Esophagus (tissue), 2 donors: ENCODE measurements around the gene HHATL. TPM values are rescaled to one million over a fixed set of nuclear protein-coding genes. Genes with fewer than 3 reads are reported as not detected.

ENCODE experiments used
- H3K27ac ChIP-seq, 2 donors: one replicate each; pipeline ENCODE4 v1.5.1; 2013; ENCODE audit warnings: low read depth in 2 of 2, mild to moderate bottlenecking in 2 of 2, inconsistent platforms in 1 of 2, low read length in 1 of 2, moderate library complexity in 1 of 2
- H3K27me3 ChIP-seq, 2 donors: one replicate each; pipeline ENCODE4 v1.6.1; 2013; ENCODE audit warnings: low read length in 2 of 2, control low read depth in 1 of 2, mild to moderate bottlenecking in 1 of 2; ENCODE audit not compliant: insufficient read depth in 2 of 2, control insufficient read depth in 1 of 2
- H3K36me3 ChIP-seq, 2 donors: one replicate each; pipeline ENCODE4 v1.6.1; 2013; ENCODE audit warnings: low read length in 1 of 2; ENCODE audit not compliant: control insufficient read depth in 2 of 2, insufficient read depth in 2 of 2
- H3K4me1 ChIP-seq, 2 donors: one replicate each; pipeline ENCODE4 v1.6.1; 2013; ENCODE audit warnings: low read length in 1 of 2; ENCODE audit not compliant: control insufficient read depth in 2 of 2, insufficient read depth in 2 of 2
- H3K4me3 ChIP-seq, 2 donors: one replicate each; pipeline ENCODE4 v1.5.1; 2013; ENCODE audit warnings: low read length in 2 of 2, mild to moderate bottlenecking in 2 of 2, low read depth in 1 of 2, moderate library complexity in 1 of 2
- H3K9me3 ChIP-seq, 2 donors: one replicate each; pipeline ENCODE4 v1.6.1; 2013; ENCODE audit warnings: mild to moderate bottlenecking in 2 of 2, low read depth in 1 of 2, low read length in 1 of 2, moderate library complexity in 1 of 2; ENCODE audit not compliant: control insufficient read depth in 2 of 2, insufficient read depth in 1 of 2
- WGBS, 2 donors: extraction: QIAGEN DNeasy Blood & Tissue Kit; methylation state at CpG; one replicate each; pipeline ENCODE4 v1.1.7; 2013; 5-methylcytosine and 5-hydroxymethylcytosine counted together
- polyA plus RNA-seq, 2 donors: library from polyadenylated mRNA; stranded (reverse); fragments of 200-250 nt; gene quantifications; one replicate each; pipeline ENCODE4 v1.2.3, GENCODE V29; 2013
- donor health status: healthy with polysubstance abuse.
- donor health status: Bipolar disorder and iron deficiency.

The HHATL gene
- polyA plus RNA-seq, 2 donors, result 0.12 to 0.41 TPM

- WGBS, 2 donors, result 35 to 63% methylated on average over 3 of the region's 3 CpGs
- H3K36me3 ChIP-seq, result no peaks in the 10 kb centered on the region
- H3K9me3 ChIP-seq, result no peaks in the 10 kb centered on the region
- peak overlapping the region; percentile 52 to 80 for H3K27ac ChIP-seq
- no peaks in the 10 kb centered on the region for H3K27me3 ChIP-seq
- H3K4me1 ChIP-seq, result peaks cover 0 to 12% of the 10 kb centered on the region in 2 donors
- no peak overlapping the region for H3K4me3 ChIP-seq
Observed at GRCh38 chr3:42745291-42745745, 42.7 kb upstream of the HHATL start.

DNA sequence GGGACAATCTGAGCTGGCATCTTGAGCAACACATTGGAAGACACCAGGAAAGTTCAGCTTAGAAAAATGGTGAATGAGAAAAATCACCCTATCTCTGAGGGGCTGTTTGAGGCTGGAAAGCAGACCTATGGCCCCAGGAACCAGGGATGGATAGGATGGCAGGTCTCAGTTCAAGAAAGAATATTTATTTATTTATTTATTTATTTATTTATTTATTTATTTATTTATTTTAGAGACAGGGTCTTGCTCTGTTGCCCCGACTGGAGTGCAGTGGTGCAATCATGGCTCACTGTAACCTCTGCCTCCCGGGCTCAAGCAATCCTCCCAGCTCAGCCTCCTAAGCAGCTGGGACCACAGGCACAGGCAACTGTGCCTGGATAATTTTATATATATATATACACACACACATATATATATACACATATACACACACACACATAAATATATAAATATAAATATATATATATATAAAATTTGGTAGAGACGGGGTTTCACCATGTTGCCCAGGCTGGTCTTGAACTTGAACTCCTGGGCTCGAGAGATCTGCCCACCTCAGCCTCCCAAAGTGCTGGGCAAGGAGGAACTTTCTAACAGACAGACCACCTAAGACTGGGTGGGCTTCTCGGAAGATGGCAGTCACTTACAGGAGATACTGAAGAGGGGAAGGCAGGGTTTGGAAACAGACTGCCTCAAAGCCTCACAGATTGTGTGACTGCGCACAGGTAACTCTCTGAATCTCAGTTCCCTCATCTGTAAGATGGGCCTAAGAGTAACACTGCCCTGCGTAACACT, 40.8 kb upstream of the HHATL start:
- 93% methylated on average over 7 of the region's 7 CpGs for WGBS, 2 donors
- Histone ChIP-seq H3K27me3 (no peaks in the 10 kb centered on the region), H3K4me3 (no peak overlapping the region), H3K4me1 (peaks cover 0 to 12% of the 10 kb centered on the region in 2 donors), H3K27ac (no peak overlapping the region), H3K36me3 (no peaks in the 10 kb centered on the region), H3K9me3 (peaks cover 0 to 2% of the 10 kb centered on the region in 2 donors)

GRCh38 chr3:42742688-42743087, 40.1 kb upstream of the HHATL start:
- 93 to 94% methylated on average over 9 of the region's 9 CpGs for WGBS, 2 donors
- Histone ChIP-seq H3K36me3 (no peaks in the 10 kb centered on the region), H3K9me3 (peaks cover 0 to 2% of the 10 kb centered on the region in 2 donors), H3K27me3 (no peaks in the 10 kb centered on the region), H3K27ac (no peak overlapping the region), H3K4me3 (no peak overlapping the region), H3K4me1 (peaks cover 0 to 9% of the 10 kb centered on the region in 2 donors)

DNA sequence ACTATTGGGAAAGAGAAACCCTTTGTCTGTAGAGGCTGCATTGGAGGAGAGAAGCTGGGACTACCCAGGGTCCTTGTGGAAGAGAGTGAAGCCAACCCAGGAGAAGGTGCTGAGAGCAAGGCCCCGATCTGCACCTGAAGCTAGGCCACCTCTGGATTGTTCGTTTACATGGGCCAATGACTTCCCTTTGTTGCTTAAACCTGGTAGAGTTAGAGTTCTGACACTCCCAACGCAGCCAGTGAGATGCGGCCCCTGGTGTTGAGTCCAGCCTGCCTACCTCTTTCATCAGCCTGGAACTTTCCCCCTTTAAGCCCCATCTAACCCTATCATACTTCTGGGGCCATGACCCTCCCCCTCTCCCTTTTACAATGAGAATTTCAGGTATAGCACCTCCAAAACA, 39.7 kb upstream of the HHATL start:
- peaks cover 0 to 9% of the 10 kb centered on the region in 2 donors for H3K4me1 ChIP-seq
- peaks cover 0 to 2% of the 10 kb centered on the region in 2 donors for H3K9me3 ChIP-seq
- no peak overlapping the region for H3K4me3 ChIP-seq
- no peaks in the 10 kb centered on the region for H3K27me3 ChIP-seq
- no peak overlapping the region for H3K27ac ChIP-seq
- WGBS, 2 donors, result 89 to 92% methylated on average over 4 of the region's 4 CpGs
- H3K36me3 ChIP-seq, result no peaks in the 10 kb centered on the region

DNA sequence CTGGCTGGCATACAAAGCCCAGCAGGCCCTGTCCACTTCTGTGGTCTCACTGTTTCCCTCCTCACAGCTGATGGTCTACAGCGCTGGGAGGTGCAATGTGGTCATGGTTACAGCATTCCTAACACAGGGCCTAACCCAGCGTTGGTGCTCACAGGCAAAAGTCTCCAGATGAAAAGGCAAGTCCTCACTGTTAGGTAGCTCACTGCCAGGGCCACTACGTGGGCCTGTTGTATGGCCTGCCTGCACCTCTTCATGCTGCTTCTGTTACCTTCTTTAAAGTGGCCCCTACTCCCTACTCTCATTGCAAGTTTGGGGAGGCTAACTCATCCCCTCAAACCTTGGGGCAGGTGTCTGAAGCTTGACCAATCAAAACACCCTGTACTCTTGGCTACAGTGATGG, 39.2 kb upstream of the HHATL start:
- no peak overlapping the region for H3K4me3 ChIP-seq
- H3K27me3 ChIP-seq, result no peaks in the 10 kb centered on the region
- no peak overlapping the region for H3K27ac ChIP-seq
- no peaks in the 10 kb centered on the region for H3K36me3 ChIP-seq
- H3K9me3 ChIP-seq, result peaks cover 0 to 2% of the 10 kb centered on the region in 2 donors
- H3K4me1 ChIP-seq, result peaks cover 0 to 4% of the 10 kb centered on the region in 2 donors
- 83 to 90% methylated on average over 3 of the region's 3 CpGs for WGBS, 2 donors

DNA sequence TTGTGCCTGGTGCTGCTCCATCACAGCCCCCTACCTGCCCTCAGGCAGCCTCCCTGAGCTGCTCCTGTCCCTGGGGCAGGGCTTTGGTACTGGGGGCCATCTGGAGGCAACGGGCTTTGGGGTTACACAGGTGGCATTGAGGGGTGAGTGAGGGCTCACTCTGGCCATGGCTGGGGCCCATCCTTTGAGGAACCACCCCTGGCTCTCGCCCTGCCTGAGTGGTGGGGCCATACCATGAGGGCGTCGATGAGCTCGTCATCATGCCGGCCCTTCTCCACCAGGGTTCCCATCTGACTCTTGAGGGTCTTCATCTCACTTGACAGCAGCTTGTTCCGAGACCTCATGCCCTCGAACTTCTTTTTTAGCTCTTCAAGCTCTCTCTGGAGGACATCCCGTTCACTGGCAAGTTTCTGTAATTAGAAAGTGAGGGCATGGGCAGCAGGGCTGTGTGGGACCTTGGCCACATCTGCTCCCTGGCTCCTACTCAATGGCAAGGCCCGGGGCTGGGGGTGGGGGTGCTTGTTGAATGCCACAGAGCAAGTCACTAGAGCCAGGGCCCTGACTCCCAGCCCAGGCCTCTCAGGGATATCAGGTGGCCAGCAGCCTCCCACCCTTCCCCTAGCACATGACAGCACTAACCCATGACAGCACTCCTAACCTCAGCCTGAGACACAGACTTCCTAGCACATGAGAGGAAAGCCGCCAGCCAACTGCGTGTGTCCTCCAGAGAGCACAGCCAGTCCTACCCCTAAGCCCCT, 37.0 kb upstream of the HHATL start:
- 84 to 91% methylated on average over 12 of the region's 12 CpGs for WGBS, 2 donors
- H3K9me3 ChIP-seq, result peaks cover 0 to 2% of the 10 kb centered on the region in 2 donors
- no peaks in the 10 kb centered on the region for H3K27me3 ChIP-seq
- H3K27ac ChIP-seq, result no peak overlapping the region
- H3K4me3 ChIP-seq, result no peak overlapping the region
- H3K4me1 ChIP-seq, result no peaks in the 10 kb centered on the region
- no peaks in the 10 kb centered on the region for H3K36me3 ChIP-seq

DNA sequence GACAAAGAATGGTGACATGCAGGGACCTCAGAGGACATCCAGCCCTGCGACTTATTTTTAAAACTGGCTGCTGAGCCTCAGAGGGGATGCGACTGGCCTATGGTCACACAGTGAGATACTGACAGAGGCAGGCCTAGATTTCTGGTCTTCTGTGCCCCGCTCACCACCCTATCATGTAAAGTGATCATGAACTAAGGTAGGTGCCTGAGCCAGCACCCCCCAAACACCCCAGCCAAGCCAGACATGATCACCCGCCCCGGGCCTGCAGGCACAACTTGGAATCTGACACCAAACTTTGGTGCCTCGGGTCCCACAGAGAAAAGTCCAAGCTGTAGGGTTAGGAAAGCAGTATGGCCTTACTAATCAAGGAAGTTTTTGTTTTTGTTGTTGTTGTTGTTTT, 33.9 kb upstream of the HHATL start:
- peaks cover 0 to 2% of the 10 kb centered on the region in 2 donors for H3K9me3 ChIP-seq
- WGBS, 2 donors, result 93% methylated on average over 6 of the region's 6 CpGs

GRCh38 chr3:42736081-42736480, 33.5 kb upstream of the HHATL start:
- 26 to 35% methylated on average over 1 of the region's 1 CpG for WGBS, 2 donors
- Histone ChIP-seq H3K4me3 (no peak overlapping the region), H3K36me3 (no peaks in the 10 kb centered on the region)

More for the DNA sequence above, 33.9 kb upstream of the HHATL start:
- Histone ChIP-seq H3K4me1 (no peaks in the 10 kb centered on the region), H3K36me3 (no peaks in the 10 kb centered on the region), H3K4me3 (no peak overlapping the region), H3K27ac (no peak overlapping the region), H3K27me3 (no peaks in the 10 kb centered on the region)

DNA sequence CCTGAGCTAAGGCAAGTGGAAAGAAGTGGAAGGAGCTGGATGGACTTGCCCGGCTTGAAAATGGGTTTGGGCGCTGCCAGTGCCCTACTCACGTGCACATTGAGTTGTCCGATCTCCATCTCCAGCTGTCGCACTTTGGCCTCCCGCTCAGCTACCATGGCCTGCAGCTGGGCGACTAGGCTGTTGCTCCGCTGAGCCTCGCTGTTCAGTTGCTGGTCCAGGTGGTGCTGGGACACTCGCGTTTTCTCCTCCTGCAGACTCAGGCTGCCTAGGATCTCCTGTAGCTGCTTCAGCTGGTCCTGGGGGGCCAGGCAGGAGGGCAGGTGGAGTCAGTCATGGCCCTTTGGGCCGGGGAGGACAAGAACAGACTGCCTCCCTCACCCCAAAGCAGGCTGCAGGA, 33.0 kb upstream of the HHATL start:
- no peak overlapping the region for H3K4me3 ChIP-seq
- H3K27ac ChIP-seq, result no peak overlapping the region
- H3K36me3 ChIP-seq, result no peaks in the 10 kb centered on the region
- peaks cover 0 to 2% of the 10 kb centered on the region in 2 donors for H3K4me1 ChIP-seq
- H3K27me3 ChIP-seq, result no peaks in the 10 kb centered on the region
- 91 to 94% methylated on average over 12 of the region's 12 CpGs for WGBS, 2 donors
- peaks cover 0 to 2% of the 10 kb centered on the region in 2 donors for H3K9me3 ChIP-seq

More at GRCh38 chr3:42736081-42736480, 33.5 kb upstream of the HHATL start:
- H3K9me3 ChIP-seq, result peaks cover 0 to 2% of the 10 kb centered on the region in 2 donors
- H3K27ac ChIP-seq, result no peak overlapping the region
- no peaks in the 10 kb centered on the region for H3K4me1 ChIP-seq
- H3K27me3 ChIP-seq, result no peaks in the 10 kb centered on the region
